ENCODE results near the gene ATP5PB. TPM values are rescaled to one million over a fixed set of nuclear protein-coding genes. Genes with fewer than 3 reads are reported as not detected.
A peak's percentile ranks its signal among the peaks of the same experiment; 100 is the strongest.

The ATP5PB gene
- polyA plus RNA-seq, 1 experiment, result 519 TPM

GRCh38 chr1:111415461-111415860 is 33.8 kb upstream of the ATP5PB start:
- no peak for DNase-seq (ENCODE audit: low read depth, low spot score)
- peaks cover 5% of the 10 kb centered on the region for H3K27me3 ChIP-seq (ENCODE audit: control insufficient read depth, insufficient read depth, low read length)
- no peaks in the 10 kb centered on the region for H3K9me3 ChIP-seq (ENCODE audit: control insufficient read depth, insufficient read depth, low read length)
- POLR2A ChIA-PET, result no interaction called here
- CTCF ChIA-PET, result interaction anchor here (0.8 to 3.1 kb wide), 3 partner anchors 15 to 193 kb away, joined by 3 to 40 read pairs (median 3); no protein-coding TSS in a partner anchor
- no peak overlapping the region for H3K4me3 ChIP-seq (ENCODE audit: low read depth, low read length)
- no peak for TF ChIP-seq CTCF (IDR thresholded peaks at IDR 0.05; ENCODE audit: low read depth, low read length)
- no peak overlapping the region for H3K27ac ChIP-seq (ENCODE audit: low read depth, low read length)

GRCh38 chr1:111417755-111418154 is 31.5 kb upstream of the ATP5PB start:
- no peak overlapping the region for H3K4me3 ChIP-seq (ENCODE audit: low read depth, low read length)
- ChIA-PET POLR2A (interaction anchor here (1.1 to 1.4 kb wide), 3 partner anchors 11 to 227 kb away, joined by 3 to 6 read pairs (median 5); no protein-coding TSS in a partner anchor), CTCF (interaction anchor here (1.1 to 3.1 kb wide), 3 partner anchors 11 to 20 kb away, joined by 3 to 40 read pairs (median 3); no protein-coding TSS in a partner anchor)
- peaks cover 6% of the 10 kb centered on the region for H3K27me3 ChIP-seq (ENCODE audit: control insufficient read depth, insufficient read depth, low read length)
- no peak for TF ChIP-seq CTCF (IDR thresholded peaks at IDR 0.05; ENCODE audit: low read depth, low read length)
- no peaks in the 10 kb centered on the region for H3K9me3 ChIP-seq (ENCODE audit: control insufficient read depth, insufficient read depth, low read length)
- no peak overlapping the region for H3K27ac ChIP-seq (ENCODE audit: low read depth, low read length)
- DNase-seq (ENCODE audit: low read depth, low spot score), result peak; percentile 50

- no peaks in the 10 kb centered on the region for H3K9me3 ChIP-seq (ENCODE audit: control insufficient read depth, insufficient read depth, low read length)
- CTCF ChIA-PET, result interaction anchor here (1.5 kb wide), 1 partner anchor 18 kb away, joined by 4 read pairs; no protein-coding TSS in a partner anchor
- H3K27me3 ChIP-seq (ENCODE audit: control insufficient read depth, insufficient read depth, low read length), result peaks cover 6% of the 10 kb centered on the region
- H3K27ac ChIP-seq (ENCODE audit: low read depth, low read length), result no peak overlapping the region
- no peak for DNase-seq (ENCODE audit: low read depth, low spot score)
- POLR2A ChIA-PET, result no interaction called here
- TF ChIP-seq CTCF (IDR thresholded peaks at IDR 0.05; ENCODE audit: low read depth, low read length), result no peak
- H3K4me3 ChIP-seq (ENCODE audit: low read depth, low read length), result no peak overlapping the region
These were observed 30.2 kb upstream of the ATP5PB start for GRCh38 chr1:111419037-111419436.

GRCh38 chr1:111420377-111420776 is 28.9 kb upstream of the ATP5PB start:
- Histone ChIP-seq H3K27ac (ENCODE audit: low read depth, low read length) (no peak overlapping the region), H3K27me3 (ENCODE audit: control insufficient read depth, insufficient read depth, low read length) (peaks cover 7% of the 10 kb centered on the region), H3K4me3 (ENCODE audit: low read depth, low read length) (no peak overlapping the region), H3K9me3 (ENCODE audit: control insufficient read depth, insufficient read depth, low read length) (no peaks in the 10 kb centered on the region)
- ChIA-PET POLR2A (no interaction called here), CTCF (interaction anchor here (1.5 kb wide), 1 partner anchor 19 kb away, joined by 4 read pairs; no protein-coding TSS in a partner anchor)
- no peak for DNase-seq (ENCODE audit: low read depth, low spot score)
- TF ChIP-seq CTCF (IDR thresholded peaks at IDR 0.05; ENCODE audit: low read depth, low read length), result no peak

- Histone ChIP-seq H3K27me3 (ENCODE audit: control insufficient read depth, insufficient read depth, low read length) (peaks cover 8% of the 10 kb centered on the region), H3K4me3 (ENCODE audit: low read depth, low read length) (no peak overlapping the region), H3K9me3 (ENCODE audit: control insufficient read depth, insufficient read depth, low read length) (no peaks in the 10 kb centered on the region), H3K27ac (ENCODE audit: low read depth, low read length) (no peak overlapping the region)
- TF ChIP-seq CTCF (IDR thresholded peaks at IDR 0.05; ENCODE audit: low read depth, low read length), result no peak
- no peak for DNase-seq (ENCODE audit: low read depth, low spot score)
- ChIA-PET CTCF (interaction anchor here (0.6 kb wide), 1 partner anchor 23 kb away, joined by 3 read pairs; no protein-coding TSS in a partner anchor), POLR2A (no interaction called here)
These were observed 26.5 kb upstream of the ATP5PB start for GRCh38 chr1:111422546-111423391.

All from AG04450 (cell line).